Measurements from ENCODE around the gene RFX8.

- TF ChIP-seq SCRT2 (tag by site-specific recombination; IDR thresholded peaks at IDR 0.05) (no peak), ZNF146 (tag by site-specific recombination; IDR thresholded peaks at IDR 0.05) (no peak), CTCF (tag by site-specific recombination; IDR thresholded peaks at IDR 0.05) (no peak), HOXA7 (CRISPR knock-in tag; IDR thresholded peaks at IDR 0.05; ENCODE audit: borderline replicate concordance) (no peak)
Measured at GRCh38 chr2:101479810-101480209, 4.9 kb upstream of the RFX8 start.

All from HEK293 (cell line).